AG04449 (cell line): ENCODE data around the gene CELSR2.
A peak's percentile ranks its signal among the peaks of the same experiment; 100 is the strongest.

Source experiments
- CTCF ChIA-PET: fragments of 350-600 bp; formaldehyde crosslinking; extraction: SDS; loops from one replicate; lab custom pipeline; 2021; ENCODE audit warnings: antibody characterized with exemption; lab: Yijun Ruan, JAX
- POLR2A ChIA-PET: fragments of 400-600, 350-600 bp; formaldehyde crosslinking; extraction: SDS; loops from one replicate; lab custom pipeline; 2020; ENCODE audit warnings: antibody characterized with exemption, inconsistent platforms; lab: Yijun Ruan, JAX
- DNase-seq: peaks from one replicate; pipeline ENCODE4 v3.0.0-alpha.2; 2010; ENCODE audit warnings: low read depth, low spot score
- H3K4me3 ChIP-seq: 2 replicates; pipeline ENCODE4 v1.5.1; 2011; ENCODE audit warnings: low read depth, mild to moderate bottlenecking, control low read depth, low read length
- TF ChIP-seq, protein P1 (sequence below): IDR thresholded peaks from one replicate; pipeline ENCODE4 v1.5.1; 2011; ENCODE audit warnings: mild to moderate bottlenecking, moderate library complexity, low read length, control low read depth, inconsistent platforms; ENCODE audit not compliant: insufficient read depth; ENCODE audit errors: missing control alignments

The CELSR2 gene

DNA sequence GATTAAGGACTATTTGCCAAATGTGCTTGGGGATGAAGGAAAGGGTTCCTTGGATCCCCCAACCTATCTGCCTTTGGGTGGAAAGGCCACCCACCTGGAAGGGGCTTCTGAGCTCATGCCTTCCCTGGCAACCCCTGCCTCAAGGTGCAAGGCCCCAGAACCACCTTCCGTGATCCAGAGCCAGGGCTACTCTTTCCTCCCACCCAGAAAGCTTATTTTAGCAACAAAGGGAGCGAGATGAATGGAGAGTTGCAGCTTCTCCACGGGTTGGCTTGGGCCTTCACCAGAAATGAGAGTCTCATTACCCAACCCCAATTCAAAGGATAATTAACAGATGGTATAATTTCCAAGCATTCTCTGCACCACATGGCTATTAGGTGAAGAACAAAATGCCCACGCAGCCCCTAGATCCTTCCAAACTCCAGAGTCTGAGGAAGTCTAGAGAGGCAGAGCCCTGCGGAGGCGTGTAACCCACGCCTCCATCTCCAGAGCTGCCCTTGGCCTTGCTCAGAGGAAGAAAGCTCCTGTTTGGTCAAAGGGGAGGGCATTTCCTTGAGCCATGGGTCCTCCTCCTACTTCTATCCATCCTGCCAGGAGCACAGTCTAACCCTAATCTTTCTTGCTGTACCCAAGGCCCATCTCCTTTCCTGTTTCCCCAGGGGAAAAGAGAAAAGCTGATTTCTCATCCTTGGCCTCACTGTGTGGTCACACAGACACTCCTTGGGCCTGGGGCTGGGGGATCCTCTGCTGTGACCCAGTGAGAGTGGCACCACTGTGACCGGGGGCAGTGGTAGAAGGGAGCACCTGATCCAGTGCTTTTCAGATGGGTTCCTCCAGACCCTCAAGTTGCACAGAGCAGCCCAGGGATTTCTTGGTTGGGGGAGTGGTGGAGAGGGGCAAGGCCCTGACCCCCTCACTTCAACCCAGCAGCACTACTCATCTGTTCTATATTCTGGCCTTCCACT, 1.7 kb upstream of the CELSR2 start:
- H3K4me3 ChIP-seq = no peak overlapping the region
- DNase-seq = no peak
- CTCF ChIA-PET = interaction anchor here (0.9 to 3.3 kb wide), 12 partner anchors 9 to 285 kb away, joined by 3 to 23 read pairs (median 6); partner anchors contain the start of gene SORT1
- POLR2A ChIA-PET = no interaction called here
- TF ChIP-seq, protein P1, sequence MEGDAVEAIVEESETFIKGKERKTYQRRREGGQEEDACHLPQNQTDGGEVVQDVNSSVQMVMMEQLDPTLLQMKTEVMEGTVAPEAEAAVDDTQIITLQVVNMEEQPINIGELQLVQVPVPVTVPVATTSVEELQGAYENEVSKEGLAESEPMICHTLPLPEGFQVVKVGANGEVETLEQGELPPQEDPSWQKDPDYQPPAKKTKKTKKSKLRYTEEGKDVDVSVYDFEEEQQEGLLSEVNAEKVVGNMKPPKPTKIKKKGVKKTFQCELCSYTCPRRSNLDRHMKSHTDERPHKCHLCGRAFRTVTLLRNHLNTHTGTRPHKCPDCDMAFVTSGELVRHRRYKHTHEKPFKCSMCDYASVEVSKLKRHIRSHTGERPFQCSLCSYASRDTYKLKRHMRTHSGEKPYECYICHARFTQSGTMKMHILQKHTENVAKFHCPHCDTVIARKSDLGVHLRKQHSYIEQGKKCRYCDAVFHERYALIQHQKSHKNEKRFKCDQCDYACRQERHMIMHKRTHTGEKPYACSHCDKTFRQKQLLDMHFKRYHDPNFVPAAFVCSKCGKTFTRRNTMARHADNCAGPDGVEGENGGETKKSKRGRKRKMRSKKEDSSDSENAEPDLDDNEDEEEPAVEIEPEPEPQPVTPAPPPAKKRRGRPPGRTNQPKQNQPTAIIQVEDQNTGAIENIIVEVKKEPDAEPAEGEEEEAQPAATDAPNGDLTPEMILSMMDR = no peak

DNA sequence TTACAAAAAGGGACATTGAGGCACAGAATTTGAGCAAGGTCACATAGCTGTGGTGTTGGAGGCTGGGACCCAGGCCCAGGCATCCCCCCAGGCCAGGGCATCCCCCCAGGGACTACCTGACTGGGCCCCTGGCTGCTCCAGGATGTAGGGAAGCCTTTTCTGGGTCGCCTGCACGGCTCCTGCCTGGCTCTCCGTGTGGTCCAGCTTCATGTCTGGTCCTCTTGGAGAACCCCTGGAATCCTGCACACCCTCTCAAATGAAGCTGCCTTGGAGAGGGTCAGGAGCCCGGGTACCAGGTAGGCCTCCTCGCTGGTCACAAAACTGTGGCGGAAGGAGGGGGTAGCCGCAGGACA, 919 bp upstream of the CELSR2 start:
- CTCF ChIA-PET = interaction anchor here (1.2 to 3.3 kb wide), 6 partner anchors 10 to 284 kb away, joined by 3 to 23 read pairs (median 10); partner anchors contain the start of gene SORT1

DNA sequence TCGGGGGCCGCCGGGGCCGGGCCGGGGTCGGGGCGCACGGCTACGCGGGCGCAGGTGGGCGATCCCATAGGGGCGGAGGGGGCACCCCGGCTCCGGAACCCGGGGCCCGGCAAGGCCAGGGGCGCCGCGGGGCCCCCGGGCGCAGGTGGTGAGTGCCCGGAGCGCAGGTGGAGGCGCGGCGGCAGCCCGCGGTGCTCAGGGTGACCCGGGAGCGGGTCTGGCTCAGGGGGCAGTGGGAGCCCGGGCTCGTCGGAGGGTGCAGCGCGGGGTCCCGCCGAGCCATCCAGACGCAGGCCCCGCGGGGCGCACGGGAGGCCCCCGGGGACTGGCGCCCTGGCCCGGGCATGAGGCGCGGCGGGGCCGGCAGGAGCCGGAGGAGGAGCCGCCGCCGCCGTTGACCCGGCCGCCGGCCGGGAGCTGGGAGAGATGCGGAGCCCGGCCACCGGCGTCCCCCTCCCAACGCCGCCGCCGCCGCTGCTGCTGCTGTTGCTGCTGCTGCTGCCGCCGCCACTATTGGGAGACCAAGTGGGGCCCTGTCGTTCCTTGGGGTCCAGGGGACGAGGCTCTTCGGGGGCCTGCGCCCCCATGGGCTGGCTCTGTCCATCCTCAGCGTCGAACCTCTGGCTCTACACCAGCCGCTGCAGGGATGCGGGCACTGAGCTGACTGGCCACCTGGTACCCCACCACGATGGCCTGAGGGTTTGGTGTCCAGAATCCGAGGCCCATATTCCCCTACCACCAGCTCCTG, 489 bp downstream of the CELSR2 start:
- DNase-seq = no peak
- POLR2A ChIA-PET = interaction anchor here (0.7 to 1.2 kb wide), 2 partner anchors 9 to 36 kb away, joined by 3 to 5 read pairs; partner anchors contain the start of gene SARS1
- TF ChIP-seq, protein P1 = no peak
- CTCF ChIA-PET = interaction anchor here (1.0 to 3.3 kb wide), 9 partner anchors 10 to 283 kb away, joined by 3 to 15 read pairs (median 4); partner anchors contain the start of gene SORT1
- H3K4me3 ChIP-seq = peak overlapping the region; percentile 52

More for the DNA sequence above, 919 bp upstream of the CELSR2 start:
- TF ChIP-seq, protein P1 = no peak
- H3K4me3 ChIP-seq = no peak overlapping the region
- POLR2A ChIA-PET = no interaction called here
- DNase-seq = no peak

DNA sequence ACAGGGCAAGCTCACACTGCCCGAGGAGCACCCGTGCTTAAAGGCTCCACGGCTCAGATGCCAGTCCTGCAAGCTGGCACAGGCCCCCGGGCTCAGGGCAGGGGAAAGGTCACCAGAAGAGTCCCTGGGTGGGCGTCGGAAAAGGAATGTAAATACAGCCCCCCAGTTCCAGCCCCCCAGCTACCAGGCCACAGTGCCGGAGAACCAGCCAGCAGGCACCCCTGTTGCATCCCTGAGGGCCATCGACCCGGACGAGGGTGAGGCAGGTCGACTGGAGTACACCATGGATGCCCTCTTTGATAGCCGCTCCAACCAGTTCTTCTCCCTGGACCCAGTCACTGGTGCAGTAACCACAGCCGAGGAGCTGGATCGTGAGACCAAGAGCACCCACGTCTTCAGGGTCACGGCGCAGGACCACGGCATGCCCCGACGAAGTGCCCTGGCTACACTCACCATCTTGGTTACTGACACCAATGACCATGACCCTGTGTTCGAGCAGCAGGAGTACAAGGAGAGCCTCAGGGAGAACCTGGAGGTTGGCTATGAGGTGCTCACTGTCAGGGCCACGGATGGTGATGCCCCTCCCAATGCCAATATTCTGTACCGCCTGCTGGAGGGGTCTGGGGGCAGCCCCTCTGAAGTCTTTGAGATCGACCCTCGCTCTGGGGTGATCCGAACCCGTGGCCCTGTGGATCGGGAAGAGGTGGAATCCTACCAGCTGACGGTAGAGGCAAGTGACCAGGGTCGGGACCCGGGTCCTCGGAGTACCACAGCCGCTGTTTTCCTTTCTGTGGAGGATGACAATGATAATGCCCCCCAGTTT, 1.3 kb downstream of the CELSR2 start:
- CTCF ChIA-PET = interaction anchor here (1.0 to 5.3 kb wide), 10 partner anchors 10 to 282 kb away, joined by 3 to 50 read pairs (median 4); partner anchors contain the start of gene SORT1
- TF ChIP-seq, protein P1 = no peak

DNA sequence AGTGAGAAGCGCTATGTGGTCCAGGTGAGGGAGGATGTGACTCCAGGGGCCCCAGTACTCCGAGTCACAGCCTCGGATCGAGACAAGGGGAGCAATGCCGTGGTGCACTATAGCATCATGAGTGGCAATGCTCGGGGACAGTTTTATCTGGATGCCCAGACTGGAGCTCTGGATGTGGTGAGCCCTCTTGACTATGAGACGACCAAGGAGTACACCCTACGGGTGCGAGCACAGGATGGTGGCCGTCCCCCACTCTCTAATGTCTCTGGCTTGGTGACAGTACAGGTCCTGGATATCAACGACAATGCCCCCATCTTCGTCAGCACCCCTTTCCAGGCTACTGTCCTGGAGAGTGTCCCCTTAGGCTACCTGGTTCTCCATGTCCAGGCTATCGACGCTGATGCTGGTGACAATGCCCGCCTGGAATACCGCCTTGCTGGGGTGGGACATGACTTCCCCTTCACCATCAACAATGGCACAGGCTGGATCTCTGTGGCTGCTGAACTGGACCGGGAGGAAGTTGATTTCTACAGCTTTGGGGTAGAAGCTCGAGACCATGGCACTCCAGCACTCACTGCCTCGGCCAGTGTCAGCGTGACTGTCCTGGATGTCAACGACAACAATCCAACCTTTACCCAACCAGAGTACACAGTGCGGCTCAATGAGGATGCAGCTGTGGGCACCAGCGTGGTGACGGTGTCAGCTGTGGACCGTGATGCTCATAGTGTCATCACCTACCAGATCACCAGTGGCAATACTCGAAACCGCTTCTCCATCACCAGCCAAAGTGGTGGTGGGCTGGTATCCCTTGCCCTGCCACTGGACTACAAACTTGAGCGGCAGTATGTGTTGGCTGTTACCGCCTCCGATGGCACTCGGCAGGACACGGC, 2.2 kb downstream of the CELSR2 start:
- TF ChIP-seq, protein P1 = no peak
- CTCF ChIA-PET = interaction anchor here (0.9 to 5.3 kb wide), 6 partner anchors 9 to 281 kb away, joined by 3 to 50 read pairs (median 6); partner anchors contain the start of gene SORT1
- DNase-seq = no peak
- no peak overlapping the region for H3K4me3 ChIP-seq
- POLR2A ChIA-PET = no interaction called here

More for the DNA sequence above, 1.3 kb downstream of the CELSR2 start:
- H3K4me3 ChIP-seq = peak overlapping the region; percentile 52; the same call in 1 of the 2 replicates
- no peak for DNase-seq
- POLR2A ChIA-PET = interaction anchor here (0.6 to 1.2 kb wide), 2 partner anchors 37 to 160 kb away, joined by 3 to 5 read pairs; partner anchors contain the start of gene SARS1
